HepG2 (cell line): ENCODE data around the gene LAMC1. TPM values are rescaled to one million over a fixed set of nuclear protein-coding genes. Genes with fewer than 3 reads are reported as not detected.
A peak's percentile ranks its signal among the peaks of the same experiment; 100 is the strongest.

ENCODE experiments used
- ATAC-seq: fragments of 200-7000 bp; cut with Tn5 transposase; 3 replicates; pipeline ENCODE4 v1.9.1; 2020; ENCODE audit warnings: mild to moderate bottlenecking, moderate library complexity
- BruUV-seq: library from RNA; stranded (reverse); fragments of 400-500 nt; replicated peaks from 2 replicates; lab custom pipeline; 2021; lab: Mats Ljungman, UMichigan
- CTCF ChIA-PET: fragments of 300-600 bp; formaldehyde crosslinking; extraction: SDS; loops from one replicate; lab custom pipeline; 2021; ENCODE audit warnings: low total read pairs, inconsistent platforms, low intra/inter-chr PET ratio; lab: Yijun Ruan, JAX
- POLR2A ChIA-PET: fragments of 350-600 bp; sonication (Branson Sonifier 250); formaldehyde crosslinking; loops from one replicate; lab custom pipeline; 2020; ENCODE audit warnings: antibody characterized with exemption, inconsistent platforms; lab: Yijun Ruan, JAX
- DNase-seq: peaks from one replicate; pipeline ENCODE4 v3.0.0-alpha.2; 2015; ENCODE audit warnings: low spot score
- FAIRE-seq: peaks from 3 replicates; lab custom pipeline; 2011; peaks lifted over from hg19 to GRCh38; lab: Jason Lieb, UNC
- H2AFZ ChIP-seq: one replicate; pipeline ENCODE4 v1.6.1; 2011; ENCODE audit warnings: low read length, inconsistent platforms
- H3K27ac ChIP-seq: fragments of 300-600 bp; 3 replicates; pipeline ENCODE4 v1.8.0; 2011; ENCODE audit warnings: mixed run types, mild to moderate bottlenecking, mixed read lengths, low read length, inconsistent platforms; ENCODE audit not compliant: insufficient read depth; ENCODE audit errors: extremely low read length
- H3K27me3 ChIP-seq, 2 experiments: fragments of 200-600 bp in 1 of 2; 2 replicates in 1 of 2; 3 replicates in 1 of 2; pipeline versions ENCODE4 v1.6.0 to v1.8.0; 2011; ENCODE audit warnings: low read length in 2 of 2, mild to moderate bottlenecking in 2 of 2, moderate library complexity in 2 of 2, inconsistent platforms in 1 of 2; ENCODE audit not compliant: insufficient read depth in 2 of 2, control insufficient read depth in 1 of 2
- H3K36me3 ChIP-seq, 2 experiments: fragments of 200-600 bp in 1 of 2; replicated peaks in 1 of 2; 2 replicates in 1 of 2; 3 replicates in 1 of 2; pipeline versions ENCODE4 v1.5.1 to v1.8.0; 2011; ENCODE audit warnings: low read length in 2 of 2, inconsistent platforms in 1 of 2; ENCODE audit not compliant: insufficient read depth in 2 of 2, control insufficient read depth in 1 of 2
- H3K4me1 ChIP-seq: 2 replicates; pipeline ENCODE4 v1.5.1; 2012; ENCODE audit warnings: low read length, inconsistent platforms; ENCODE audit not compliant: insufficient read depth
- H3K4me2 ChIP-seq: 2 replicates; pipeline ENCODE4 v1.6.0; 2011; ENCODE audit warnings: low read depth, low read length, inconsistent platforms
- H3K4me3 ChIP-seq, 3 experiments: fragments of 200-600 bp in 1 of 3; sonication (generic), shearing (Covaris generic) in 1 of 3; replicated peaks in 1 of 3; 2 replicates each; pipeline ENCODE4 v1.5.1; 2011 to 2016; ENCODE audit warnings: low read length in 3 of 3, inconsistent platforms in 2 of 3, low read depth in 2 of 3, mild to moderate bottlenecking in 2 of 3, control low read depth in 1 of 3, mixed read lengths in 1 of 3; ENCODE audit not compliant: insufficient read depth in 1 of 3
- H3K79me2 ChIP-seq: one replicate; pipeline ENCODE4 v1.6.1; 2011; ENCODE audit warnings: low read length, inconsistent platforms; ENCODE audit not compliant: insufficient read depth
- H3K9ac ChIP-seq: 2 replicates; pipeline ENCODE4 v1.6.0; 2011; ENCODE audit warnings: mild to moderate bottlenecking, low read depth, low read length, inconsistent platforms; ENCODE audit not compliant: insufficient read depth
- H3K9me3 ChIP-seq: 2 replicates; pipeline ENCODE4 v1.5.1; 2012; ENCODE audit warnings: mild to moderate bottlenecking, low read length
- H4K20me1 ChIP-seq: 2 replicates; pipeline ENCODE4 v1.6.0; 2011; ENCODE audit warnings: inconsistent platforms, mild to moderate bottlenecking, low read length, moderate library complexity; ENCODE audit not compliant: insufficient read depth
- ASH2L ChIP-seq: fragments of 300-600, 200-600 bp; sonication (generic); IDR thresholded peaks from 2 replicates; pipeline ENCODE4 v1.7.0; 2017; ENCODE audit warnings: low read depth, mild to moderate bottlenecking, moderate library complexity, mixed read lengths, low read length; ENCODE audit not compliant: insufficient read length
- ATM ChIP-seq: fragments of 450-650 bp; IDR thresholded peaks from 2 replicates; pipeline ENCODE4 v1.7.1; 2017; ENCODE audit warnings: mild to moderate bottlenecking, borderline replicate concordance
- HMGXB4 ChIP-seq, 2 experiments: sonication (generic) in 1 of 2; formaldehyde crosslinking in 1 of 2; IDR thresholded peaks; 2 replicates each; pipeline versions ENCODE4 v1.4.0 to v1.6.1; 2018 to 2020; ENCODE audit warnings: missing genetic modification reagents in 2 of 2, borderline replicate concordance in 1 of 2, low read depth in 1 of 2, mild to moderate bottlenecking in 1 of 2, missing biosample characterization in 1 of 2
- SIX1 ChIP-seq: sonication (generic); formaldehyde crosslinking; IDR thresholded peaks from 2 replicates; pipeline ENCODE4 v1.4.0; 2020; ENCODE audit warnings: missing genetic modification reagents, borderline replicate concordance
- SRF ChIP-seq: IDR thresholded peaks from 2 replicates; pipeline ENCODE4 v1.6.1; 2011; ENCODE audit warnings: mild to moderate bottlenecking, low read depth, low read length, moderate library complexity
- YY1 ChIP-seq: IDR thresholded peaks from 2 replicates; pipeline ENCODE4 v1.6.1; 2011; ENCODE audit warnings: low read length, low read depth, moderate library complexity, mild to moderate bottlenecking; ENCODE audit not compliant: insufficient read depth, insufficient replicate concordance
- ZBTB20 ChIP-seq: sonication (generic); formaldehyde crosslinking; IDR thresholded peaks from 2 replicates; pipeline ENCODE4 v1.8.1; 2023; ENCODE audit warnings: missing genetic modification reagents, low read depth, mild to moderate bottlenecking, borderline replicate concordance
- ZBTB8A ChIP-seq: sonication (generic); formaldehyde crosslinking; IDR thresholded peaks from 2 replicates; pipeline ENCODE4 v1.4.0; 2020; ENCODE audit warnings: mild to moderate bottlenecking, low read depth, missing genetic modification reagents, borderline replicate concordance
- ZFP37 ChIP-seq: sonication (generic); formaldehyde crosslinking; IDR thresholded peaks from 2 replicates; pipeline ENCODE4 v1.4.0; 2020; ENCODE audit warnings: missing genetic modification reagents, borderline replicate concordance
- ZNF24 ChIP-seq: fragments of 450-650 bp; IDR thresholded peaks from 2 replicates; pipeline ENCODE4 v1.6.1; 2017; ENCODE audit warnings: antibody characterized with exemption, mild to moderate bottlenecking
- ZNF280D ChIP-seq: sonication (generic); formaldehyde crosslinking; IDR thresholded peaks from 2 replicates; pipeline ENCODE4 v1.5.1; 2020; ENCODE audit warnings: mild to moderate bottlenecking, missing genetic modification reagents
- ZNF484 ChIP-seq: sonication (generic); formaldehyde crosslinking; IDR thresholded peaks from 2 replicates; pipeline ENCODE4 v1.5.1; 2020; ENCODE audit warnings: mild to moderate bottlenecking, low read depth, missing genetic modification reagents, borderline replicate concordance
- WGBS: methylation state at CpG from one replicate; pipeline ENCODE4 v1.1.6; 2017; ENCODE audit warnings: low lambda C conversion rate; 5-methylcytosine and 5-hydroxymethylcytosine counted together
- in situ Hi-C: cut with HindIII; loops from 2 replicates; pipeline ENCODE4 v1.10.0; 2017; ENCODE audit warnings: low pct_unique_long_range_greater_than_20kb; ENCODE audit not compliant: extremely low pct_ligation_motif_present
- intact Hi-C: fragments of 100-400 bp; cut with micrococcal nuclease; formaldehyde crosslinking; loops from one replicate; pipeline ENCODE4 v1.10.0; 2022; ENCODE audit not compliant: unreplicated experiment
- polyA plus RNA-seq, 8 experiments: library from polyadenylated mRNA; depleted of rRNA in 3 of 8; stranded (reverse) in 7 of 8; unstranded in 1 of 8; fragments of >200 nt; fragmentation: Illumina TruSeq in 4 of 8; extraction: Trizol in 4 of 8; gene quantifications; 2 replicates each; pipeline versions ENCODE4 v1.2.1 to v1.2.3, GENCODE V29; 2011 to 2016; ENCODE audit warnings: low read depth in 4 of 8, missing spikeins in 1 of 8, mixed read lengths in 1 of 8; ENCODE audit not compliant: insufficient read depth in 1 of 8
- total RNA-seq, 5 experiments: library from RNA; depleted of rRNA; stranded (reverse); fragments of >200 nt; fragmentation: Illumina TruSeq; extraction: Trizol; gene quantifications; 2 replicates each; pipeline ENCODE4 v1.2.3, GENCODE V29; 2016; ENCODE audit warnings: low read depth in 1 of 5
- TF ChIP-seq, protein P1 (sequence below): sonication (generic); formaldehyde crosslinking; conservative IDR thresholded peaks from 2 replicates; pipeline ENCODE4 v1.8.0; 2022; ENCODE audit warnings: mild to moderate bottlenecking, moderate library complexity, missing genetic modification reagents
- TF ChIP-seq, protein P2 (sequence below): sonication (generic); formaldehyde crosslinking; IDR thresholded peaks from 2 replicates; pipeline ENCODE4 v1.4.0; 2020; ENCODE audit warnings: missing genetic modification reagents, borderline replicate concordance

Gene LAMC1
- total and polyA plus RNA-seq, 2 of the 13 experiments (the other 11 are each of a cell fraction or from before 2014, with no cell fraction given) = 58.5 to 137 TPM

GRCh38 chr1:183149273-183149672 lies 126.1 kb downstream of the LAMC1 start:
- CTCF ChIA-PET = no interaction called here
- H3K36me3 ChIP-seq = no peaks in the 10 kb centered on the region
- no TSS peak for BruUV-seq
- H3K9ac ChIP-seq = no peak overlapping the region
- FAIRE-seq (no peak), ATAC-seq (peak; percentile 29; the same call in 1 of the 3 replicates), DNase-seq (no peak)
- no peak overlapping the region for H3K4me3 ChIP-seq
- H4K20me1 ChIP-seq = no peaks in the 10 kb centered on the region
- H3K4me1 ChIP-seq = peaks cover 7% of the 10 kb centered on the region; the same call in 1 of the 2 replicates
- WGBS = 58% methylated on average over 1 of the region's 1 CpG
- no peaks in the 10 kb centered on the region for H3K79me2 ChIP-seq
- in situ Hi-C loops = loop anchor here (25.0 kb wide), 1 partner anchor 287 kb away; no protein-coding TSS in a partner anchor
- no peak overlapping the region for H3K27ac ChIP-seq
- no peak overlapping the region for H2AFZ ChIP-seq
- no peak overlapping the region for H3K4me2 ChIP-seq
- H3K27me3 ChIP-seq = no peaks in the 10 kb centered on the region
- POLR2A ChIA-PET = interaction anchor here (0.9 kb wide), 1 partner anchor 10 kb away, joined by 3 read pairs; no protein-coding TSS in a partner anchor
- intact Hi-C loops = no loop called here
- no peaks in the 10 kb centered on the region for H3K9me3 ChIP-seq
- TF ChIP-seq HMGXB4 (CRISPR knock-in tag; IDR thresholded peaks at IDR 0.05; ENCODE audit: borderline replicate concordance in 1 of 2, low read depth in 1 of 2) (no peak), YY1 (no peak), ZNF484 (CRISPR knock-in tag) (no peak), ATM (no peak), ZNF24 (no peak), ZBTB8A (CRISPR knock-in tag) (no peak), ZFP37 (CRISPR knock-in tag) (no peak), SIX1 (CRISPR knock-in tag) (no peak), ZBTB20 (no peak), ZNF280D (no peak), ASH2L (no peak), SRF (no peak)
- TF ChIP-seq, protein P1, sequence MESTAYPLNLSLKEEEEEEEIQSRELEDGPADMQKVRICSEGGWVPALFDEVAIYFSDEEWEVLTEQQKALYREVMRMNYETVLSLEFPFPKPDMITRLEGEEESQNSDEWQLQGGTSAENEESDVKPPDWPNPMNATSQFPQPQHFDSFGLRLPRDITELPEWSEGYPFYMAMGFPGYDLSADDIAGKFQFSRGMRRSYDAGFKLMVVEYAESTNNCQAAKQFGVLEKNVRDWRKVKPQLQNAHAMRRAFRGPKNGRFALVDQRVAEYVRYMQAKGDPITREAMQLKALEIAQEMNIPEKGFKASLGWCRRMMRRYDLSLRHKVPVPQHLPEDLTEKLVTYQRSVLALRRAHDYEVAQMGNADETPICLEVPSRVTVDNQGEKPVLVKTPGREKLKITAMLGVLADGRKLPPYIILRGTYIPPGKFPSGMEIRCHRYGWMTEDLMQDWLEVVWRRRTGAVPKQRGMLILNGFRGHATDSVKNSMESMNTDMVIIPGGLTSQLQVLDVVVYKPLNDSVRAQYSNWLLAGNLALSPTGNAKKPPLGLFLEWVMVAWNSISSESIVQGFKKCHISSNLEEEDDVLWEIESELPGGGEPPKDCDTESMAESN (CRISPR knock-in tag) = no peak
- TF ChIP-seq, protein P2, sequence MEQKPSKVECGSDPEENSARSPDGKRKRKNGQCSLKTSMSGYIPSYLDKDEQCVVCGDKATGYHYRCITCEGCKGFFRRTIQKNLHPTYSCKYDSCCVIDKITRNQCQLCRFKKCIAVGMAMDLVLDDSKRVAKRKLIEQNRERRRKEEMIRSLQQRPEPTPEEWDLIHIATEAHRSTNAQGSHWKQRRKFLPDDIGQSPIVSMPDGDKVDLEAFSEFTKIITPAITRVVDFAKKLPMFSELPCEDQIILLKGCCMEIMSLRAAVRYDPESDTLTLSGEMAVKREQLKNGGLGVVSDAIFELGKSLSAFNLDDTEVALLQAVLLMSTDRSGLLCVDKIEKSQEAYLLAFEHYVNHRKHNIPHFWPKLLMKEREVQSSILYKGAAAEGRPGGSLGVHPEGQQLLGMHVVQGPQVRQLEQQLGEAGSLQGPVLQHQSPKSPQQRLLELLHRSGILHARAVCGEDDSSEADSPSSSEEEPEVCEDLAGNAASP (CRISPR knock-in tag) = no peak
